Upper lobe of right lung (tissue), 1 donor: ENCODE measurements around the gene NOS2. TPM values are rescaled to one million over a fixed set of nuclear protein-coding genes. Genes with fewer than 3 reads are reported as not detected.

ENCODE experiments used
- ATAC-seq: fragments of 200-7000 bp; cut with Tn5 transposase; one replicate; pipeline ENCODE4 v1.9.1; 2020; ENCODE audit warnings: mild to moderate bottlenecking, moderate library complexity
- DNase-seq: peaks from one replicate; pipeline ENCODE4 v3.0.0-alpha.2; 2020
- H3K27ac ChIP-seq: fragments of 200-600 bp; one replicate; pipeline ENCODE4 v1.8.0; 2022
- H3K27me3 ChIP-seq: fragments of 200-600 bp; one replicate; pipeline ENCODE4 v1.8.0; 2022; ENCODE audit warnings: mild to moderate bottlenecking
- H3K36me3 ChIP-seq: fragments of 200-600 bp; one replicate; pipeline ENCODE4 v1.8.0; 2022
- H3K4me1 ChIP-seq: fragments of 200-600 bp; one replicate; pipeline ENCODE4 v1.8.0; 2022
- H3K4me3 ChIP-seq: fragments of 200-600 bp; one replicate; pipeline ENCODE4 v1.8.0; 2022; ENCODE audit warnings: mild to moderate bottlenecking
- H3K9me3 ChIP-seq: fragments of 200-600 bp; one replicate; pipeline ENCODE4 v1.8.0; 2022
- intact Hi-C: fragments of 100-400 bp; cut with DNase I; formaldehyde crosslinking; loops from one replicate; pipeline ENCODE4 v1.11.0; 2022
- total RNA-seq: library from RNA; stranded (reverse); fragmentation: NEBNext Ultra II Directional; extraction: Animal tissue kit (Norgen Biotek cat#: 25700); gene quantifications from one replicate; pipeline ENCODE4 v1.2.1, GENCODE V29; 2021
- TF ChIP-seq, protein P1 (sequence below): fragments of 200-600 bp; IDR thresholded peaks from one replicate; pipeline ENCODE4 v1.8.0; 2022; ENCODE audit warnings: antibody characterized with exemption
- donor health status: DM: no; HTN: yes; CAD: no; lungs with severe emphysema.

The NOS2 gene
- total RNA-seq, 1 donor from 2014 or later, result 0.55 TPM

DNA sequence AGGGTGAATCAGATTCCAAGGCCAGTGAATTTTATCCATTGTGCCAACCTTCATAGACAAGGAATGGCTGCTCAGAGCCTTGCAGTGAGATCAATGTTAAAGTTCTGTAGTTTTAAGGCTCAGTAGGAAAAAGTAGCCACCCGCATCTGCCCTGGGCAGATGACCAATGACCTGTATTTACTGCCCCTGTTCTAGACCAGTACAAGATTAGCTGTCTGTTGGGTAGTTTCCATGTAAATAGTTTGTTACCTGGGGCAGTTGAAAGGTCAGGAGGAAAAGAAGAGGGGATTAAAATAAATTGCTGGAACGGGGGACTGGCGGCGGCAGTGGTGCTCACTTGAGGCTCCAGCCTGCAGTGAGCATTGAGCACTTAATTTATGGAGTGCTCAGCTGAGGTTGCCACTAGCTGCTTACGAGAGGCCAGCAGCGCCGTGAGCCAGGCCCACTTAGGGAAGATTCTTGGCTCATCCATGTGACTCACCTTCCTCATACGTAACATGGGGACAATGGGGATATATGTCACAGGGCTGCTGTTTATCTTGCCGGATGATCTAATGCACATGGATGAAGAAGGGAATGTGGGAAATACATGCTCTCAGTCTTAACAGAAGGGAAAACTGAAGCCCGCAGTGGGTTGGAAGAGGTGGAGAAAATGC lies 10.7 kb upstream of the NOS2 start:
- Histone ChIP-seq H3K4me1 (peaks cover 7% of the 10 kb centered on the region), H3K4me3 (no peak overlapping the region), H3K36me3 (no peaks in the 10 kb centered on the region), H3K27ac (no peak overlapping the region), H3K9me3 (no peaks in the 10 kb centered on the region), H3K27me3 (no peaks in the 10 kb centered on the region)
- ATAC-seq, result no peak
- TF ChIP-seq, protein P1, sequence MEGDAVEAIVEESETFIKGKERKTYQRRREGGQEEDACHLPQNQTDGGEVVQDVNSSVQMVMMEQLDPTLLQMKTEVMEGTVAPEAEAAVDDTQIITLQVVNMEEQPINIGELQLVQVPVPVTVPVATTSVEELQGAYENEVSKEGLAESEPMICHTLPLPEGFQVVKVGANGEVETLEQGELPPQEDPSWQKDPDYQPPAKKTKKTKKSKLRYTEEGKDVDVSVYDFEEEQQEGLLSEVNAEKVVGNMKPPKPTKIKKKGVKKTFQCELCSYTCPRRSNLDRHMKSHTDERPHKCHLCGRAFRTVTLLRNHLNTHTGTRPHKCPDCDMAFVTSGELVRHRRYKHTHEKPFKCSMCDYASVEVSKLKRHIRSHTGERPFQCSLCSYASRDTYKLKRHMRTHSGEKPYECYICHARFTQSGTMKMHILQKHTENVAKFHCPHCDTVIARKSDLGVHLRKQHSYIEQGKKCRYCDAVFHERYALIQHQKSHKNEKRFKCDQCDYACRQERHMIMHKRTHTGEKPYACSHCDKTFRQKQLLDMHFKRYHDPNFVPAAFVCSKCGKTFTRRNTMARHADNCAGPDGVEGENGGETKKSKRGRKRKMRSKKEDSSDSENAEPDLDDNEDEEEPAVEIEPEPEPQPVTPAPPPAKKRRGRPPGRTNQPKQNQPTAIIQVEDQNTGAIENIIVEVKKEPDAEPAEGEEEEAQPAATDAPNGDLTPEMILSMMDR, result no peak
- intact Hi-C loops, result no loop called here
- DNase-seq, result no peak

DNA sequence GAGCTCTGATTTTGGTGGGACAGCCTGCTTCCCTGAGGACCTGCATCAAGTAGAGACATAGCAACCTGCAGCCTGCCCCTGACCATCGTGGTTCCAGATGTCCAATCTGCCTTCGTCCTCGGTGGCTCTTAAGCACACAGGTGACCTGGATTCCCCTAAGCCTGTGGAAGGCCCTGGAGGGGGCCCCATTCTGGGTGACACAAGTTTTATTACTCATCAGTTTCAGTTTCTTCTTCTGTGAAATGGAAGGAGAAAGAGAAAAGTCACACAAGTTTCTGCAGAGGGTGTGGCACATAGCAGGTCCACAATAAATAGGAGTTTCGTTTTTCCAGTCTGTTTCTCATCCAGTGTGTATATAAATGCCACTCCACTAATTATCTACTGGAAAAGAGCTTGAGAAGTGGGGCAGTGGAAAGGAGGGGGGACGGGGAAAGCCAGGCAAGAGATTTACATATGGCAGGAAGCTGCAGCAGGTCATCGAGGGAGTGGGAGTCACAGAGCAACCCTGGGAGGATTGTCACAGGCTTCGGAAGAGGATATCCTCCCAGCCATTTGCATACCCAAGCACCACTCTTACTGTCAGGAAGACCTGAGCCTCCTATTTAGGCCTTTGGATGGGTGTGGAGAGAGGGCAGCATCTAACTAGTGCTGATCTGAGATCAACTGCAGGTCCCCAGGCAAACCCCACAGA lies 10.0 kb upstream of the NOS2 start:
- H3K36me3 ChIP-seq, result no peaks in the 10 kb centered on the region
- no peaks in the 10 kb centered on the region for H3K9me3 ChIP-seq
- no peak for ATAC-seq
- H3K4me1 ChIP-seq, result peaks cover 14% of the 10 kb centered on the region
- no peak for DNase-seq
- intact Hi-C loops, result no loop called here
- TF ChIP-seq, protein P1, result no peak
- H3K4me3 ChIP-seq, result no peak overlapping the region
- H3K27me3 ChIP-seq, result no peaks in the 10 kb centered on the region
- H3K27ac ChIP-seq, result no peak overlapping the region

DNA sequence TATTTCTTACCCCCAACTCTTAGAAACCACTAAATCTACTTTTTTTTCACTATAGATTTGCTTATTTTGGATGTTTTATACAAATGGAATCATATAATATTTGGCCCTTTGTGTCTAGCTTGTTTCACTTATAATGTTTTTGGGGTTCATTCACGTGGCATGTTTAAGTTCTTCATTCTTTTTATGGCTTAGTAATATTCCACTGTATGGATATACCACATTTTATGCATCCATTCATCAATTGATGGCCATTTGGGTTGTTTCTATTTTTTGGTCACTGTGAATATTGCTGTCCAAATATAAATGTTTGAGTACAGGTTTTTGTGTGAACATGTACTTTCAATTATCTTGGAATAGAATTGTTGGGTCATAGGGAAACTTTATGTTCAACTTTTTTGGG lies 9.2 kb upstream of the NOS2 start:
- H3K27me3 ChIP-seq, result no peaks in the 10 kb centered on the region
- ATAC-seq, result no peak
- H3K4me3 ChIP-seq, result no peak overlapping the region
- peaks cover 16% of the 10 kb centered on the region for H3K4me1 ChIP-seq
- TF ChIP-seq, protein P1, result no peak
- no peaks in the 10 kb centered on the region for H3K9me3 ChIP-seq
- intact Hi-C loops, result no loop called here
- H3K36me3 ChIP-seq, result no peaks in the 10 kb centered on the region
- no peak overlapping the region for H3K27ac ChIP-seq
- DNase-seq, result no peak

DNA sequence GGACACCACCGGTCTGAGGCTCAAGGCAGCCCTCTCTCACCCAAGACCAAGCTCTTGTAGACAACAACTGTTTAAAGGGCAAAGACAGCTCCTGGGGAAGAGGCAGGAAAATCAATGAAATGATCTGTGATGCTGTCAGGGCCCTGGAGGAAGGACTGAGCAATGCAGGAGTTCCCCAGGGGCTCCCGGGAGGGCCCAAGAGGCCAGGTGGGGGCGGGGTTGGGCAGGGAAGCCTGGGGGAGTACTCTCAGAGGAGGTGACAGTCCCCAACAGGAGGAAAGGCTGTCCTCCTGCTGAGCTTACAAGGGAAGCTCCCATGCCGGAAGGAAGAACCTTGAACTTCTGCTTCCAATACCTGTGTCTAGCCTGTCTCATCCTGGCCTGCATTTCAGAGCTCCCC lies 8.3 kb upstream of the NOS2 start:
- Histone ChIP-seq H3K36me3 (no peaks in the 10 kb centered on the region), H3K4me1 (peaks cover 16% of the 10 kb centered on the region), H3K9me3 (no peaks in the 10 kb centered on the region), H3K27ac (no peak overlapping the region), H3K27me3 (no peaks in the 10 kb centered on the region), H3K4me3 (no peak overlapping the region)
- DNase-seq (no peak), ATAC-seq (no peak)
- TF ChIP-seq, protein P1, result no peak
- intact Hi-C loops, result no loop called here

DNA sequence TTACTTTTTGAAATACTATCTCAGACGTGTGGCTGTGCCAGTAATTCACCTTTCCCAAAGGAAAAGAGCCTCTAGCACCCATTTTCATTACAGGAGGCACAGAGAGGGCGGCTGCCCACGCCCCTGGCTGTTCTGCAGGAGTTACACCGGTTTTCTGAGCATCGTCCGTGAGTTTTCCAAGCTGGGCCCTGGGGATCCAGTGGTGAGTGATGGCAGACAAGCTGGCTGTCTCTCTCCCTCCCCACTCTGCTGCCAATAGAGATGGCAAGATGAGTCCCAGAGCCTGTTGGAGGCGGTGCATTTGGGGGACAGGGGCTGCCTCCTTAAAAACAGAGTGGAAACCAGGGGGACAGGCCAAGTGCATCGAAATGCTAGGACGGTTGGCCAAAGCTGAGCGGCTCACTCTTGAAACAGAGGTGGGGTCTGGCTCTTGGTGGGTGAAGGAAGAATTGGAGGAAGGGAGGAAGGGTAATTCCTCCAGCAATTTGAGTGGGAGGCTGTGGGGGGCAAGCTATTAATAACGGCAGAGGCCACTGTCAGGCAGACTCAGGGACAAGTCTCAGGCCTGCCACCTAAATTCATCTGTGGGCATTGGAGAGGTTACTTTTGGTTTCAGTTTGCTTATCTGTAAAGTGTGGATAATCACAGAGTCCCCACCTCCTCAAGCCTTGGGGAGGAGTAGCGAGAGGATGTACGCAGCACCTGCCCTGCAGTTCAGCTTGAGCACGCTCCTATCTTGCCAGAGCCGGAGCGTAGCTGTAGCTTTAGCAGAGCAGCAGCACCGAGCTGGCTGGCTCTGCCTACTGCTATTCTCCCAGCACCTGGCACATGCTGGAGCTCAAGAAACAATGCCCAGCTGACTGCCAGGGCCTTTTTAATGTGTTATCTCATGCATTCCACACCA lies 7.5 kb upstream of the NOS2 start:
- intact Hi-C loops, result no loop called here
- Histone ChIP-seq H3K36me3 (no peaks in the 10 kb centered on the region), H3K27ac (no peak overlapping the region), H3K4me1 (peaks cover 16% of the 10 kb centered on the region), H3K27me3 (no peaks in the 10 kb centered on the region), H3K4me3 (no peak overlapping the region), H3K9me3 (no peaks in the 10 kb centered on the region)
- DNase-seq (no peak), ATAC-seq (peak; percentile 49)
- TF ChIP-seq, protein P1, result no peak
